ENCODE results near the gene GRK2.
A peak's percentile ranks its signal among the peaks of the same experiment; 100 is the strongest.

Gene GRK2

GRCh38 chr11:67301951-67302516 lies 35.8 kb downstream of the GRK2 start:
- peak; percentile 56 for DNase-seq

GRCh38 chr11:67302571-67303131 lies 36.4 kb downstream of the GRK2 start:
- peak; percentile 27 for DNase-seq

GRCh38 chr11:67303132-67303834 lies 37.0 kb downstream of the GRK2 start, which contains the start of gene SSH3:
Gene SSH3, plus strand, starts transcription at chr11:67303530. Its CDS starts 96 bp downstream, at chr11:67303626.
- DNase-seq = peak; percentile 49

- DNase-seq = no peak
These were observed 37.6 kb downstream of the GRK2 start for GRCh38 chr11:67303835-67304411.

GRCh38 chr11:67304511-67305113 lies 38.3 kb downstream of the GRK2 start:
- peak; percentile 23 for DNase-seq

- DNase-seq = no peak
These were observed 40.7 kb downstream of the GRK2 start for GRCh38 chr11:67306769-67307544.

GRCh38 chr11:67307545-67308001 lies 41.3 kb downstream of the GRK2 start:
- no peak for DNase-seq

GRCh38 chr11:67308031-67308866 lies 42.0 kb downstream of the GRK2 start:
- no peak for DNase-seq

- DNase-seq = no peak
These were observed 42.9 kb downstream of the GRK2 start for GRCh38 chr11:67309166-67309565.

- no peak for DNase-seq
These were observed 43.4 kb downstream of the GRK2 start for GRCh38 chr11:67309661-67310061.

GRCh38 chr11:67310246-67311050 lies 44.2 kb downstream of the GRK2 start:
- no peak for DNase-seq

- no peak for DNase-seq
These were observed 44.8 kb downstream of the GRK2 start for GRCh38 chr11:67311051-67311555.

GRCh38 chr11:67311556-67312082 lies 45.3 kb downstream of the GRK2 start:
- no peak for DNase-seq

- DNase-seq = no peak
These were observed 46.1 kb downstream of the GRK2 start for GRCh38 chr11:67312187-67313021.

- DNase-seq = no peak
These were observed 47.0 kb downstream of the GRK2 start for GRCh38 chr11:67313125-67313890.

- no peak for DNase-seq
These were observed 47.9 kb downstream of the GRK2 start for GRCh38 chr11:67314218-67314617.

- no peak for DNase-seq
These were observed 49.1 kb downstream of the GRK2 start for GRCh38 chr11:67315325-67315909.

GRCh38 chr11:67316882-67317204 lies 50.6 kb downstream of the GRK2 start:
- DNase-seq = no peak
